ENCODE measurements around the gene STX8.
A peak's percentile ranks its signal among the peaks of the same experiment; 100 is the strongest.
"Not testable (repeated sequence)": the region's sequence is repeated elsewhere in the genome, so short reads cannot be mapped to it uniquely, and the experiment has no call there.

Gene STX8, protein sequence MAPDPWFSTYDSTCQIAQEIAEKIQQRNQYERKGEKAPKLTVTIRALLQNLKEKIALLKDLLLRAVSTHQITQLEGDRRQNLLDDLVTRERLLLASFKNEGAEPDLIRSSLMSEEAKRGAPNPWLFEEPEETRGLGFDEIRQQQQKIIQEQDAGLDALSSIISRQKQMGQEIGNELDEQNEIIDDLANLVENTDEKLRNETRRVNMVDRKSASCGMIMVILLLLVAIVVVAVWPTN

GRCh38 chr17:9575381-9576101 is at the start of gene STX8:
Gene STX8 (minus strand): TSS chr17:9575820. CDS start chr17:9575808, 12 bp downstream.
- DNase-seq: peak; percentile 89

DNA sequence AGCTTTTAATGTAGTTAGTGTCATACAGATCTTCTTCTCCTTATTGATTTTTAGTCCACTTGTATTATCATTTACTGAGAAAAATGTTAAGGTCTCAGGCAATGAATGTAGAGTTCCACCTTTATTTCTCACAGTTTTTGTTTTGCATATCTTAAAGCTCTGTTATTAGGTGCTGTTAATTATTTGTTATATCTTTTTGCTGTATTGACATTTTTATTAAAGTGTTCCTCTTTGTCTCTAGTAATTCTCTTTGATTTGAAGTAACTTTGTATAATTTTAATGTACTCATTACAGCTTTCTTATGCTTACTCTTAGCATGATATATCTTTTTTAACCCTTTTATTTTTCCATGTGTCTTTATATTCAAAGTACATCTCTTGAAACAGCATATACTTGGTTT is 47.3 kb upstream of the STX8 start:
- DNase-seq: no peak

- DNase-seq: no peak
Measured at GRCh38 chr17:9615486-9615885, 39.9 kb upstream of the STX8 start.

DNA sequence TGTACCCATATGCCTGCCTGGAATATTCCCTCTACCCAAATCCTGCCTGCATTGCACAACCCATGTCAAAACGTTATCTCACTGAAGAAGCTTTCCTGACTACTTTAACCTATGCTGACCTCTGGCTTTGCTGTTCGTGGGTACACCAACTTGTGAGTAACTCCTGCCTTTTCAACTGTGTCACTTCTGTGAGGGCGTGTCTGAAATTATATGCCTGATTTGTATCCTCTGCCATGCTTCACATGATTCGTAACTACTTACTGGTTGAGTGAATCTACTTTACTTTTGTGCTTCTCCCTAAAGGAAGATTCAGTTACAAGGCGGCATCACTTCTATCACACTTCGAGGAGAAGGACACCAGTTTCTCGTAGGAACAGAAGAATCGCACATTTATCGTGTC is 36.4 kb upstream of the STX8 start:
- DNase-seq: no peak

GRCh38 chr17:9611557-9611956 is 35.9 kb upstream of the STX8 start:
- DNase-seq: no peak

GRCh38 chr17:9607058-9607457 is 31.4 kb upstream of the STX8 start:
- not testable (repeated sequence) for DNase-seq

- no peak for DNase-seq
Measured at GRCh38 chr17:9606453-9606852, 30.8 kb upstream of the STX8 start.

- DNase-seq: not testable (repeated sequence)
Measured at GRCh38 chr17:9604583-9604982, 29.0 kb upstream of the STX8 start.

- no peak for DNase-seq
Measured at GRCh38 chr17:9598661-9599060, 23.0 kb upstream of the STX8 start.

DNA sequence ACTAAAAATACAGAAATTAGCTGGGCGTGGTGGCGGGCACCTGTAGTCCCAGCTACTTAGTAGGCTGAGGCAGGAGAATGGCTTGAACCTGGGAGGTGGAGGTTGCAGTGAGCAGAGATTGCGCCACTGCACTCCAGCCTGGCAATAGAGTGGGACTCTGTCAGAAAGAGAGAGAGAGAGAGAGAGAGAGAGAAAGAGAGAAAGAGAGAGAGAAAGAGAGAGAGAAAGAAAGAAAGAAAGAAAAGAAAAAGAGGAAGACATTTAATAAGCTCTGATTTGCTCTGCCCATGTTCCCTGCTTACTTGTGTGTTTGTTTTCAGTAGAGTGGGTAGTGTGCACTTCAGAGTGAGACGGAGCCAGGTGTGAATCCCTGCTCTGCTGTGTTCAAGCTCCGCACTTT is 22.0 kb upstream of the STX8 start:
- DNase-seq: not testable (repeated sequence)

GRCh38 chr17:9594065-9594464 is 18.4 kb upstream of the STX8 start:
- no peak for DNase-seq

GRCh38 chr17:9587969-9588656 is 12.5 kb upstream of the STX8 start:
- no peak for DNase-seq

GRCh38 chr17:9577373-9577709 is 1.7 kb upstream of the STX8 start:
- no peak for DNase-seq

- DNase-seq: peak; percentile 76
Measured at GRCh38 chr17:9576521-9577372, 1.1 kb upstream of the STX8 start, which contains the start of gene CFAP52. Gene CFAP52 (plus strand): TSS chr17:9576642. CDS start chr17:9576696, 54 bp downstream.

DNA sequence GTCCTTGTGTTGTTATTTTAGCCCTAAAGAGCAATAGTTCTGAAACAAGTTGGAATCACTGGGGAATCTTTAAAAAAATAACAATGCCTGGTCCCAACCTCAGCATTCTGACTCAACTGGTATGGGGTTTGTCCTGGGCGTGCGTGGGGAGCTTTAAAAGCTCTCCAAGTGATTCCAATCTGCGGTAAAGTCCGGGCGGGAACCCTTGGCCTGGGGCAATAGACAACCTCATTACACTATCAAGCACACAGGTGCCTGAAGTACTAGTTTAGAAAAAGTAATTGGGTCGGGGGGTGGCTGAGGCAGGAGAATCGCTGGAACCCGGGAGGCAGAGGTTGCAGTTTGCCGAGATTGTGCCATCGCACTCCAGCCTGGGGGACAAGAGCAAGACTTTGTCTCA is 4.4 kb downstream of the STX8 start:
- DNase-seq: no peak

DNA sequence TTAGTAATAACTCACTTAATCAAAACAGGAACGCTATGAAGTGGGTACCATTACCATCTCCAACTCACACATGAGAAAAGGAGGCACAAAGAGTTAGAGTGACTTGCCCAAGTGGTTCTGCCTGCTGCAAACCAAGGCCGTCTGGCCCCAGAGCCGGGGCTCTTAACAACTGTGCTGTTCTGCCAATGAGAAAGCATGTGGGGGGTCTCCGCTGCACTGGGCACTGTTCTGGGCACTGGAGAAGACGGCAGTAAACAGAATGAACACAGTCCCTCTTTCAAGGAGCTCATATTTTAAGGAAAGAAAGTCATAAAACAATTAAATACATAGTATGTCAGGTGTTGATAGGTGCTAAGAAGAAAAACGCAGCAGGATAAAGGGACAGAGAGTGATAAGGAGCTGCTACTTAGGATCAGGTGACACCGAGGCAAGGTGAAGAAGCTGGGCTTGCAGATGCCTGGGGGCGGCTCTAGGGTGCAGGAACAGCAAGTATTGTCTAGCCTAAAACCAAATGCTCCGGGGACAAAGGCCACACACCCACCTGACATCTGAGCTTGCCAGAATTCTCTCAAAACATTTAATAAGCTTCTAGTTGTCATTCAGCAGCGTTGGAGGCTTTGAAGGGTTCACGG is 6.5 kb downstream of the STX8 start:
- DNase-seq: no peak

GRCh38 chr17:9568004-9568403 is 7.6 kb downstream of the STX8 start:
- no peak for DNase-seq

GRCh38 chr17:9566739-9567138 is 8.9 kb downstream of the STX8 start:
- DNase-seq: not testable (repeated sequence)

DNA sequence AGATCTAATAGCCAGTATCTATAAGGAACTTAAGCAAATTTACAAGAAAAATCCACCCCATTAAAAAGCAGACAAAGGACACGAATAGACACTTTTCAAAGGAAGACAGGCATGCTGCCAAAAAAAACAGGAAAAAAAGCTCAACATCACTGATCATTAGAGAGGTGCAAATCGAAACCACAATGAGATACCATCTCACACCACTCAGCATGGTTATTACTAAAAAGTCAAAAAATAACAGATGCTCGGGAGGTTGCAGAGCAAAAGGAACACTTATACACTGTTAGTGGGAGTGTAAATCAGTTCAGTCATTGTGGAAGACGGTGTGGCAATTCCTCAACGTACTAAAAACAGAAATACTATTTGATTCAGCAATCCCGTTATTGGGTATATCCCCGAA is 9.6 kb downstream of the STX8 start:
- peak; percentile 48 for DNase-seq

GRCh38 chr17:9564104-9564503 is 11.5 kb downstream of the STX8 start:
- no peak for DNase-seq

DNA sequence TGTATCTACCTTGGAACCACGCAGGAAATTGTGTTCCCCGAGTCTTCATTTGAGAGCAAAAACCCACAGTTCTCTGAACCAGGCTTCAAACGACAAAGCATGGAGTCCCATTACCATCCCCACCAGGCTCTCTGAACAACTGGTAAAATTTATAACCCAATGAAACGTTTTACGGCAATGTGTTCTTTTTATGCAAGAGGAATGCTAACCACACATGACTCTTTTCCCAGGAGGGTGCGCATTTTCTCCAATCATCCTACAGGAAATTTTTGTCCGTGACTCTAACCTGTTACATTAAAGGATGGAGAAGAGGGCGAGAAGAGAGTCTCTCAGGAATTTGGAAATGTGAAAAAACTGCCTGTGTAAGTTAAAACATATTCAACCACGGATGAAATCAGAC is 17.8 kb downstream of the STX8 start:
- DNase-seq: peak; percentile 70

DNA sequence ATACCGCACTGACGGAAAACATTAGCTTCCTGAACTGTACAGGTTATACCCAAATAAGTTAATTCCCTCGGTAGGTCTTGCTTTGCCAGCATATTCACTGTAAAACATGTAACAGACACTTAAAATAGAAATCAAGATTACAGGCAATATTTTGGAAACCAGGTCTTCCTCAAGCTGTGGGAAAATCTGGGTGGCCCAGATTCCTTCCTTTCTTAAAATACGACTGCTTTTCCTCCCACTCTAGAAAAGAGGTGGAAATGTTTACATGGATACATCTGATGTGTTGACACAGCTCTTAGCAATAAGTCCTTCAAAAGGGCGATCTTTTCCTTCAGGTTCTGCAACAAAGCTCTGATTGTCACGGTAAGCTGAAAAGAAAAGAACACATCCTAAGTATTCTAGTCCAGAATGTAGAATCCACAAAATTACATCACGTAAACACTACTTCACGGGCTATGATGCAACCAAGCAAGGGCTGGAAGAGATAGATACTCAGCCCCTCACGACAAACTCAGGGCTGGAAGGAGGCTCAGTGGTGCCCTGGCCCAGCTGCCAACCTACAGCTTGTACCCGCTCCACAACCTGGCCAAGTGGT is 18.4 kb downstream of the STX8 start:
- DNase-seq: no peak

Measured in fibroblast of skin of right biceps (primary cell).